ENCODE data around the gene EHD2. TPM values are rescaled to one million over a fixed set of nuclear protein-coding genes. Genes with fewer than 3 reads are reported as not detected.
"Not testable (repeated sequence)": the region's sequence is repeated elsewhere in the genome, so short reads cannot be mapped to it uniquely, and the experiment has no call there.

Gene EHD2
- total RNA-seq, 2 donors from 2014 or later: 0.35 to 8.2 TPM

- Mint-ChIP-seq H3K4me1 (no peaks in the 10 kb centered on the region), H3K36me3 (ENCODE audit: low read depth) (peaks cover 26% of the 10 kb centered on the region), H3K9me3 (no peaks in the 10 kb centered on the region), H3K27ac (no peak overlapping the region), H3K4me3 (no peak overlapping the region), H3K27me3 (no peaks in the 10 kb centered on the region)
- ATAC-seq (replicated peaks): no peak
Measured at GRCh38 chr19:47698631-47699359, 14.4 kb upstream of the EHD2 start.

- Mint-ChIP-seq H3K4me3 (no peak overlapping the region), H3K27me3 (no peaks in the 10 kb centered on the region), H3K9me3 (no peaks in the 10 kb centered on the region), H3K36me3 (ENCODE audit: low read depth) (peaks cover 28% of the 10 kb centered on the region), H3K27ac (no peak overlapping the region), H3K4me1 (no peaks in the 10 kb centered on the region)
- peak; percentile 76 for ATAC-seq (replicated peaks)
Measured at GRCh38 chr19:47699360-47699917, 13.8 kb upstream of the EHD2 start.

GRCh38 chr19:47700934-47701716 lies 12.1 kb upstream of the EHD2 start:
- Mint-ChIP-seq H3K4me3 (no peak overlapping the region), H3K9me3 (no peaks in the 10 kb centered on the region), H3K4me1 (no peaks in the 10 kb centered on the region), H3K36me3 (ENCODE audit: low read depth) (peaks cover 28% of the 10 kb centered on the region), H3K27ac (no peak overlapping the region), H3K27me3 (no peaks in the 10 kb centered on the region)
- ATAC-seq (replicated peaks): no peak

GRCh38 chr19:47701717-47702552 lies 11.3 kb upstream of the EHD2 start:
- no peaks in the 10 kb centered on the region for H3K9me3 Mint-ChIP-seq
- H3K36me3 Mint-ChIP-seq (ENCODE audit: low read depth): peaks cover 28% of the 10 kb centered on the region
- no peaks in the 10 kb centered on the region for H3K27me3 Mint-ChIP-seq
- H3K4me1 Mint-ChIP-seq: no peaks in the 10 kb centered on the region
- H3K27ac Mint-ChIP-seq: no peak overlapping the region
- no peak overlapping the region for H3K4me3 Mint-ChIP-seq
- ATAC-seq (replicated peaks): no peak

- H3K27me3 Mint-ChIP-seq: no peaks in the 10 kb centered on the region
- no peak overlapping the region for H3K4me3 Mint-ChIP-seq
- ATAC-seq (replicated peaks): no peak
- H3K27ac Mint-ChIP-seq: no peak overlapping the region
- H3K36me3 Mint-ChIP-seq (ENCODE audit: low read depth): peaks cover 28% of the 10 kb centered on the region
- no peaks in the 10 kb centered on the region for H3K4me1 Mint-ChIP-seq
- H3K9me3 Mint-ChIP-seq: no peaks in the 10 kb centered on the region
Measured at GRCh38 chr19:47702671-47703070, 10.6 kb upstream of the EHD2 start.

- Mint-ChIP-seq H3K4me1 (no peaks in the 10 kb centered on the region), H3K27ac (no peak overlapping the region), H3K36me3 (ENCODE audit: low read depth) (peaks cover 28% of the 10 kb centered on the region), H3K4me3 (no peak overlapping the region), H3K9me3 (no peaks in the 10 kb centered on the region), H3K27me3 (no peaks in the 10 kb centered on the region)
- no peak for ATAC-seq (replicated peaks)
Measured at GRCh38 chr19:47703301-47703700, 9.9 kb upstream of the EHD2 start.

- H3K9me3 Mint-ChIP-seq: no peaks in the 10 kb centered on the region
- no peaks in the 10 kb centered on the region for H3K4me1 Mint-ChIP-seq
- ATAC-seq (replicated peaks): no peak
- H3K36me3 Mint-ChIP-seq (ENCODE audit: low read depth): peaks cover 23% of the 10 kb centered on the region
- H3K4me3 Mint-ChIP-seq: no peak overlapping the region
- H3K27me3 Mint-ChIP-seq: no peaks in the 10 kb centered on the region
- H3K27ac Mint-ChIP-seq: no peak overlapping the region
Measured at GRCh38 chr19:47704024-47704423, 9.2 kb upstream of the EHD2 start.

DNA sequence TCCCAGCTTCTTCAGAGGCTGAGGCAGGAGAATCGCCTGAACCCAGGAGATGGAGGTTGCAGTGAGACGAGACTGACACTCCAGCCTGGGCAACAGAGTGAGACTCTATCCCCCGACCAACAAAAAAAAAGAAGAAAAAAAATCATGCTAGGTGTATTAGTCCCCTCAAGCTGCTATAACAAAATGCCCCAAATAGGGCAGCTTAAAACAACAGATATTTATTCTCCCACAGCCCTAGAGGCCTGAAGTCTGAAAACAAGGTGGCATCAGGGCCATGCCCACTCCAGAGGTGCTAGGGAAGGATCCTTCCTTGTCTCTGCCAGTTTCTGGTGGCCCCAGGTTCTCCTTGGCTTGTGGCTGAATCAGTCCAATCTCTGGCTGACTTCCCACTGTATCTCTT lies 8.6 kb upstream of the EHD2 start:
- ATAC-seq (replicated peaks): no peak
- Mint-ChIP-seq H3K27me3 (no peaks in the 10 kb centered on the region), H3K27ac (no peak overlapping the region), H3K4me3 (no peak overlapping the region), H3K9me3 (no peaks in the 10 kb centered on the region), H3K4me1 (no peaks in the 10 kb centered on the region), H3K36me3 (ENCODE audit: low read depth) (peaks cover 21% of the 10 kb centered on the region)

- no peak overlapping the region for H3K4me3 Mint-ChIP-seq
- ATAC-seq (replicated peaks): peak; percentile 98
- H3K36me3 Mint-ChIP-seq (ENCODE audit: low read depth): peaks cover 16% of the 10 kb centered on the region
- no peak overlapping the region for H3K27ac Mint-ChIP-seq
- H3K4me1 Mint-ChIP-seq: peaks cover 4% of the 10 kb centered on the region
- H3K9me3 Mint-ChIP-seq: no peaks in the 10 kb centered on the region
- peaks cover 7% of the 10 kb centered on the region for H3K27me3 Mint-ChIP-seq
Measured at GRCh38 chr19:47707135-47707925, 5.9 kb upstream of the EHD2 start.

GRCh38 chr19:47711652-47712242 lies 1.5 kb upstream of the EHD2 start:
- no peaks in the 10 kb centered on the region for H3K9me3 Mint-ChIP-seq
- peak overlapping the region; percentile 39 for H3K27ac Mint-ChIP-seq
- H3K36me3 Mint-ChIP-seq (ENCODE audit: low read depth): no peaks in the 10 kb centered on the region
- H3K4me1 Mint-ChIP-seq: peaks cover 4% of the 10 kb centered on the region
- no peak for ATAC-seq (replicated peaks)
- H3K27me3 Mint-ChIP-seq: peaks cover 19% of the 10 kb centered on the region
- H3K4me3 Mint-ChIP-seq: no peak overlapping the region

DNA sequence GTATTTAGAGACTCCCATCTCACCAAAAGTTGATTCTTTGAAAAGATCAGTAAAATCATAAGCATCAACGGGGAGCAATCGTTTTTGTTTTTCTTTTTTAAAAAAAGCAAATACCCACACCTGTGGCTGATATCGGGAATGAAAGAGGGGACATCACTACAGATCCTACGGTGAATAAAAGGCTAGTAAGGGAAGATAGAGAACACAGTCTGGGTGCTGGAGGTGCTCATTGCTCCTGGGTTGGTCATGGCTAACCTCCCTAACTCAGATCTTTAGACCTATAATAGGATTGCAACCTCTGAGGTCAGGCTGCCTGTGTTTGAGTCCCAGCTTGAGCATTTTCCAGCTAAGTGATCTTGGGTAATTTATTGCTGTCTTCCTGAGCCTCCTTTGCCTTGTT lies 1.1 kb downstream of the EHD2 start:
- peaks cover 4% of the 10 kb centered on the region for H3K4me1 Mint-ChIP-seq
- H3K27ac Mint-ChIP-seq: peak overlapping the region; percentile 36
- H3K9me3 Mint-ChIP-seq: no peaks in the 10 kb centered on the region
- peaks cover 24% of the 10 kb centered on the region for H3K27me3 Mint-ChIP-seq
- H3K36me3 Mint-ChIP-seq (ENCODE audit: low read depth): no peaks in the 10 kb centered on the region
- H3K4me3 Mint-ChIP-seq: peak overlapping the region; percentile 62
- no peak for ATAC-seq (replicated peaks)

- H3K36me3 Mint-ChIP-seq (ENCODE audit: low read depth); H3K4me3 Mint-ChIP-seq; H3K9me3 Mint-ChIP-seq; H3K4me1 Mint-ChIP-seq; H3K27ac Mint-ChIP-seq; ATAC-seq (replicated peaks): not testable (repeated sequence)
- H3K27me3 Mint-ChIP-seq: peaks cover 24% of the 10 kb centered on the region
Measured at GRCh38 chr19:47714855-47715254, 1.6 kb downstream of the EHD2 start.

DNA sequence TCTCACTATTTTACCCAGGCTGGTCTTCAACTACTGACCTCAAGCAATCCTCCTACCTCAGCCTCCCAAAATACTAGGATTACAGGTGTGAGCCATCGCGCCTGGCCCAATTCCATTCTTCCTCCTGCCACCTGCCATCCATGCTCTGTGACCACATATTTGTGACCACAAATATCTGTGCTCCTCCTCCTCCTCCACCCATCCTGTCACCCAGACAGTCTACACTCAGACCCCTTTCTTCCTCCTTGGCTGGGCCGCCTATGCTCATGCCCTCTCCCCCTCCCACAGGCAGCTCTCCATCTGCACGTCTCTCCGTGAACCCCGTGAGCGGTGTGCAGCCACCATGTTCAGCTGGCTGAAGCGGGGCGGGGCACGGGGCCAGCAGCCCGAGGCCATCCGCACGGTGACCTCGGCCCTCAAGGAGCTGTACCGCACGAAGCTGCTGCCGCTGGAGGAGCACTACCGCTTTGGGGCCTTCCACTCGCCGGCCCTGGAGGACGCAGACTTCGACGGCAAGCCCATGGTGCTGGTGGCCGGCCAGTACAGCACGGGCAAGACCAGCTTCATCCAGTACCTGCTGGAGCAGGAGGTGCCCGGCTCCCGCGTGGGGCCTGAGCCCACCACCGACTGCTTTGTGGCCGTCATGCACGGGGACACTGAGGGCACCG lies 3.2 kb downstream of the EHD2 start:
- peaks cover 4% of the 10 kb centered on the region for H3K4me1 Mint-ChIP-seq

More for the DNA sequence above, 3.2 kb downstream of the EHD2 start:
- no peak overlapping the region for H3K27ac Mint-ChIP-seq
- H3K9me3 Mint-ChIP-seq: no peaks in the 10 kb centered on the region
- no peaks in the 10 kb centered on the region for H3K36me3 Mint-ChIP-seq (ENCODE audit: low read depth)
- H3K4me3 Mint-ChIP-seq: no peak overlapping the region
- peaks cover 30% of the 10 kb centered on the region for H3K27me3 Mint-ChIP-seq
- no peak for ATAC-seq (replicated peaks)

All from activated T-helper 17 cell treated with anti-CD3 and anti-CD28 coated beads, Interleukin-2, amount 50 U/mL, for 72 hours (primary cell).